Measurements from ENCODE around the gene GBP7. TPM values are rescaled to one million over a fixed set of nuclear protein-coding genes. Genes with fewer than 3 reads are reported as not detected.

Gene GBP7
- total RNA-seq, 1 donor from 2014 or later = not detected

DNA sequence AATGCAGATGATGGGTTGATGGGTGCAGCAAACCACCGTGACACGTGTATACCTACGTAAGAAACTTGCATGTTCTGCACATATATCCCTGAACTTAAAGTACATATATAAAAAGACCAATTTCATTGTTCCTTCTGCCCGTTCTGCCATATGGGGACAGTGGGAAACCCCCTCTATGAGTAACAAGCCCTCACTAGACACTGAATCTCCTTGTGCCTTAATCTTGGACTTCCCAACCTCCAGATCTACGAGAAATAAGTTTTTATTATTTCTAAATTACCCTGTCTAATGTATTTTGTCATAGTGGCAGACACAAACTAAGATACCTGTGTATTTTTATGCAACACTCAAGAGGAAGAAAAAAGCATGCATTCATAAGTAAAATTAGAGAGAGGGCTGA is 10.0 kb downstream of the GBP7 start:
- H3K79me2 ChIP-seq (ENCODE audit: low read depth) = no peaks in the 10 kb centered on the region
- Mint-ChIP-seq H3K4me1 (no peaks in the 10 kb centered on the region), H3K27ac (no peak overlapping the region), H3K36me3 (no peaks in the 10 kb centered on the region), H3K4me3 (no peak overlapping the region), H3K9me3 (no peaks in the 10 kb centered on the region), H3K27me3 (ENCODE audit: insufficient read depth, low read depth) (peaks cover 3% of the 10 kb centered on the region)
- H3K36me3 ChIP-seq = no peaks in the 10 kb centered on the region
- H3K27ac ChIP-seq = no peak overlapping the region
- no peaks in the 10 kb centered on the region for H3F3A ChIP-seq (ENCODE audit: low read depth)
- H3K4me2 ChIP-seq = no peak overlapping the region
- TF ChIP-seq EZH2phosphoT487 (IDR thresholded peaks at IDR 0.05) (no peak), EZH2 (IDR thresholded peaks at IDR 0.05) (no peak)
- TF ChIP-seq, protein P1, sequence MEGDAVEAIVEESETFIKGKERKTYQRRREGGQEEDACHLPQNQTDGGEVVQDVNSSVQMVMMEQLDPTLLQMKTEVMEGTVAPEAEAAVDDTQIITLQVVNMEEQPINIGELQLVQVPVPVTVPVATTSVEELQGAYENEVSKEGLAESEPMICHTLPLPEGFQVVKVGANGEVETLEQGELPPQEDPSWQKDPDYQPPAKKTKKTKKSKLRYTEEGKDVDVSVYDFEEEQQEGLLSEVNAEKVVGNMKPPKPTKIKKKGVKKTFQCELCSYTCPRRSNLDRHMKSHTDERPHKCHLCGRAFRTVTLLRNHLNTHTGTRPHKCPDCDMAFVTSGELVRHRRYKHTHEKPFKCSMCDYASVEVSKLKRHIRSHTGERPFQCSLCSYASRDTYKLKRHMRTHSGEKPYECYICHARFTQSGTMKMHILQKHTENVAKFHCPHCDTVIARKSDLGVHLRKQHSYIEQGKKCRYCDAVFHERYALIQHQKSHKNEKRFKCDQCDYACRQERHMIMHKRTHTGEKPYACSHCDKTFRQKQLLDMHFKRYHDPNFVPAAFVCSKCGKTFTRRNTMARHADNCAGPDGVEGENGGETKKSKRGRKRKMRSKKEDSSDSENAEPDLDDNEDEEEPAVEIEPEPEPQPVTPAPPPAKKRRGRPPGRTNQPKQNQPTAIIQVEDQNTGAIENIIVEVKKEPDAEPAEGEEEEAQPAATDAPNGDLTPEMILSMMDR (IDR thresholded peaks at IDR 0.05) = no peak
- H2AFZ ChIP-seq (replicated peaks) = no peak overlapping the region
- H3K9me3 ChIP-seq (ENCODE audit: low read depth) = no peaks in the 10 kb centered on the region
- no peak overlapping the region for H3K4me3 ChIP-seq
- DNase-seq (ENCODE audit: low spot score) = no peak
- no peak overlapping the region for H3K9ac ChIP-seq
- H3K4me1 ChIP-seq = no peaks in the 10 kb centered on the region
- no peaks in the 10 kb centered on the region for H4K20me1 ChIP-seq (ENCODE audit: low read depth)
- no peaks in the 10 kb centered on the region for H3K27me3 ChIP-seq

DNA sequence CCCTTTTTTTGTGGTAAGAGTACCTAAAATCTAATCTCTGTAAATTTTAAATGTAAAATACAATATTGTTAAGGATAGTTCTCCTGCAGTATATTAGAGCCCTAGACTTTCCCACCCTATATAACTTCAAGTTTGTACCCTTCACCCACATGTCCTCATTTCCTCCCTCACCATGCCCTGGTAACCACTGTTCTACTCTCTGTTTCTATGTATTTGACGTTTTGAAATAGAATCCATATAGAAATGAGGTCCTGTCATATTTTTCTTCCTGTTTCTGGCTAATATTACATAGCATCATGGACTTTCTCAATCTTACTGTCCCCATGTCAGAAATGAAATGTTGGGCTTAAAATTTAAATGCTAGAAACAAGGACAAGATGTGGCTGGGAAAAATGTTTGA is 24.8 kb downstream of the GBP7 start:
- Histone ChIP-seq H2AFZ (replicated peaks) (no peak overlapping the region), H3K27me3 (no peaks in the 10 kb centered on the region), H3K27ac (no peak overlapping the region), H3K79me2 (ENCODE audit: low read depth) (no peaks in the 10 kb centered on the region), H3F3A (ENCODE audit: low read depth) (no peaks in the 10 kb centered on the region), H3K4me1 (no peaks in the 10 kb centered on the region), H3K9ac (no peak overlapping the region), H3K36me3 (no peaks in the 10 kb centered on the region), H3K9me3 (ENCODE audit: low read depth) (no peaks in the 10 kb centered on the region), H3K4me2 (no peak overlapping the region), H3K4me3 (no peak overlapping the region), H4K20me1 (ENCODE audit: low read depth) (no peaks in the 10 kb centered on the region)
- TF ChIP-seq EZH2 (IDR thresholded peaks at IDR 0.05) (no peak), EZH2phosphoT487 (IDR thresholded peaks at IDR 0.05) (no peak)
- TF ChIP-seq, protein P1 (IDR thresholded peaks at IDR 0.05) = no peak
- H3K4me3 Mint-ChIP-seq = no peak overlapping the region
- no peaks in the 10 kb centered on the region for H3K4me1 Mint-ChIP-seq
- no peaks in the 10 kb centered on the region for H3K36me3 Mint-ChIP-seq
- peaks cover 2% of the 10 kb centered on the region for H3K27me3 Mint-ChIP-seq (ENCODE audit: insufficient read depth, low read depth)
- no peaks in the 10 kb centered on the region for H3K9me3 Mint-ChIP-seq
- DNase-seq (ENCODE audit: low spot score) = no peak
- H3K27ac Mint-ChIP-seq = no peak overlapping the region

DNA sequence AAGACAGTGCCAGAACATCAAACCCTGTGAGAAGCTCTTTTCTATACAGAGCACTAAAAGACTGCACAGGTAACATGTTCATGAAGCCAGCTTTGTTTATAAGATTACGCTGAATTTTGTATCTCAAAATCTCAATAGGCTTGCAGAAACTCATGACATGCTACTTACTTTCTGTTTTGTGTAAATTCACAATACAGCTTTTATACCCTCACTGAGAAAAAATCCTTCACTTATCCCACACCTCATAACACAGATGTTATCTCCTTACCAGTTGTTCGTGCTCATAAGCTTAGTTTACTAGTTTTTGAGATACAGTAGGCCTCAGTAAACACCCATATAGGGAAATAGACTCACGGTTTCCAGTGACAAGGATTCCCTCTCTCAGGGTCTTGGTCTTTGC is 25.8 kb downstream of the GBP7 start:
- no peaks in the 10 kb centered on the region for H3K9me3 ChIP-seq (ENCODE audit: low read depth)
- Mint-ChIP-seq H3K4me3 (no peak overlapping the region), H3K36me3 (no peaks in the 10 kb centered on the region), H3K9me3 (no peaks in the 10 kb centered on the region), H3K27ac (no peak overlapping the region), H3K27me3 (ENCODE audit: insufficient read depth, low read depth) (peaks cover 2% of the 10 kb centered on the region), H3K4me1 (no peaks in the 10 kb centered on the region)
- H3K4me1 ChIP-seq = no peaks in the 10 kb centered on the region
- H3K36me3 ChIP-seq = no peaks in the 10 kb centered on the region
- no peaks in the 10 kb centered on the region for H3K79me2 ChIP-seq (ENCODE audit: low read depth)
- no peak overlapping the region for H3K27ac ChIP-seq
- H3F3A ChIP-seq (ENCODE audit: low read depth) = no peaks in the 10 kb centered on the region
- no peaks in the 10 kb centered on the region for H3K27me3 ChIP-seq
- H4K20me1 ChIP-seq (ENCODE audit: low read depth) = no peaks in the 10 kb centered on the region
- DNase-seq (ENCODE audit: low spot score) = no peak
- H3K4me2 ChIP-seq = no peak overlapping the region
- TF ChIP-seq, protein P1 (IDR thresholded peaks at IDR 0.05) = no peak
- TF ChIP-seq EZH2phosphoT487 (IDR thresholded peaks at IDR 0.05) (no peak), EZH2 (IDR thresholded peaks at IDR 0.05) (no peak)
- H3K4me3 ChIP-seq = no peak overlapping the region
- H2AFZ ChIP-seq (replicated peaks) = peak overlapping the region; percentile 30
- no peak overlapping the region for H3K9ac ChIP-seq
